Ishikawa (cell line): Measurements from ENCODE around the gene SLC25A26.
A peak's percentile ranks its signal among the peaks of the same experiment; 100 is the strongest.

ENCODE experiments used
- EGR1 ChIP-seq: IDR thresholded peaks from 2 replicates; pipeline ENCODE4 v1.6.1; 2012
- EP300 ChIP-seq: IDR thresholded peaks from 2 replicates; pipeline ENCODE4 v1.6.1; 2012; ENCODE audit warnings: borderline replicate concordance
- RAD21 ChIP-seq: IDR thresholded peaks from 2 replicates; pipeline ENCODE4 v1.6.1; 2012; ENCODE audit warnings: low read depth
- TF ChIP-seq, protein P1 (sequence below): IDR thresholded peaks from 2 replicates; pipeline ENCODE4 v1.6.1; 2012
- TF ChIP-seq, protein P2 (sequence below): IDR thresholded peaks from 2 replicates; pipeline ENCODE4 v1.6.1; 2012; ENCODE audit warnings: low read depth, mild to moderate bottlenecking

DNA sequence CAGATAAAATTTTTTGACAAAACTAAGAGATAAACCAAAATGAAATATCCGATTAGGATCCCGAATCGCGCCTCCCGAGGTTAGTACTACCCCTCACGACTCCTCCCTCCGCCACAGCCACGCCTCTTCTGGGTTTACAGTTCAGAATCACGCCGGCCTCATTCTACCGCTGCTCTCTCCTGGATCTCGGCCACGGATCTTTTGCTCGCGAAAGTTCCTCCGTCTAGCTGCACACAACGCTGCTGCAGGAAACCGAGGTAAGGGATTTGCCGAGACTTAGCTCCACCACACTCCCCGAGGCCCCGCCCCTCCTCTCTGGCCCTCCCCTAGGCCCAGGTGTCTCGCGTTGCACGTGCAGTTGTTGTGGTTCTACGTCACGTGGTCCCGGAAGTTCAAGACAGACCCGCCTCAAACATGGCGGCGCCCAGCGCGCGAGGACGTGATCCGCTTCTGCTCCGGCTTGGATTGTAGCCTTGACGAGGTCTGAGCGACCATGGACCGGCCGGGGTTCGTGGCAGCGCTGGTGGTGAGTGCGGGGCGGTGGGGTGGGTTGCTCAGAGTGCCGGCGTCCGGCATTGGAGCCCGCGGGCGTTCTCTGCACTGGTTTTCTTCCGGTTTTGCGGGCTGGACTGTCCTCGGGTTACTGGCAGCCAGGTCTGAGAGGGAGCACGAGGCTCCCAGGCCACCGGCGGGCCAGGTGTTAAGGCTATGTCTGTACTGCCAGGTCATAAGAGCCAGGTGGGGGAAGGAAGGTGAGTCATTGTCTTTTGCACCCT lies at the start of gene SLC25A26:
- TF ChIP-seq RAD21 = no peak
- no peak for TF ChIP-seq EP300
- 0 out of 2 replicates have a peak, but pooled peaks have one; percentile 22 for TF ChIP-seq EGR1
- TF ChIP-seq, protein P1, sequence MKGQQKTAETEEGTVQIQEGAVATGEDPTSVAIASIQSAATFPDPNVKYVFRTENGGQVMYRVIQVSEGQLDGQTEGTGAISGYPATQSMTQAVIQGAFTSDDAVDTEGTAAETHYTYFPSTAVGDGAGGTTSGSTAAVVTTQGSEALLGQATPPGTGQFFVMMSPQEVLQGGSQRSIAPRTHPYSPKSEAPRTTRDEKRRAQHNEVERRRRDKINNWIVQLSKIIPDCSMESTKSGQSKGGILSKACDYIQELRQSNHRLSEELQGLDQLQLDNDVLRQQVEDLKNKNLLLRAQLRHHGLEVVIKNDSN = peak; percentile 96
- TF ChIP-seq, protein P2, sequence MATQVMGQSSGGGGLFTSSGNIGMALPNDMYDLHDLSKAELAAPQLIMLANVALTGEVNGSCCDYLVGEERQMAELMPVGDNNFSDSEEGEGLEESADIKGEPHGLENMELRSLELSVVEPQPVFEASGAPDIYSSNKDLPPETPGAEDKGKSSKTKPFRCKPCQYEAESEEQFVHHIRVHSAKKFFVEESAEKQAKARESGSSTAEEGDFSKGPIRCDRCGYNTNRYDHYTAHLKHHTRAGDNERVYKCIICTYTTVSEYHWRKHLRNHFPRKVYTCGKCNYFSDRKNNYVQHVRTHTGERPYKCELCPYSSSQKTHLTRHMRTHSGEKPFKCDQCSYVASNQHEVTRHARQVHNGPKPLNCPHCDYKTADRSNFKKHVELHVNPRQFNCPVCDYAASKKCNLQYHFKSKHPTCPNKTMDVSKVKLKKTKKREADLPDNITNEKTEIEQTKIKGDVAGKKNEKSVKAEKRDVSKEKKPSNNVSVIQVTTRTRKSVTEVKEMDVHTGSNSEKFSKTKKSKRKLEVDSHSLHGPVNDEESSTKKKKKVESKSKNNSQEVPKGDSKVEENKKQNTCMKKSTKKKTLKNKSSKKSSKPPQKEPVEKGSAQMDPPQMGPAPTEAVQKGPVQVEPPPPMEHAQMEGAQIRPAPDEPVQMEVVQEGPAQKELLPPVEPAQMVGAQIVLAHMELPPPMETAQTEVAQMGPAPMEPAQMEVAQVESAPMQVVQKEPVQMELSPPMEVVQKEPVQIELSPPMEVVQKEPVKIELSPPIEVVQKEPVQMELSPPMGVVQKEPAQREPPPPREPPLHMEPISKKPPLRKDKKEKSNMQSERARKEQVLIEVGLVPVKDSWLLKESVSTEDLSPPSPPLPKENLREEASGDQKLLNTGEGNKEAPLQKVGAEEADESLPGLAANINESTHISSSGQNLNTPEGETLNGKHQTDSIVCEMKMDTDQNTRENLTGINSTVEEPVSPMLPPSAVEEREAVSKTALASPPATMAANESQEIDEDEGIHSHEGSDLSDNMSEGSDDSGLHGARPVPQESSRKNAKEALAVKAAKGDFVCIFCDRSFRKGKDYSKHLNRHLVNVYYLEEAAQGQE = no peak
